ENCODE data around the gene PTK7. TPM values are rescaled to one million over a fixed set of nuclear protein-coding genes. Genes with fewer than 3 reads are reported as not detected.

The PTK7 gene
- total RNA-seq, 6 donors from 2014 or later = 68.6 to 180 (median 89.4) TPM

- ATAC-seq (ENCODE audit: low FRiP score in 2 of 2) (no peak), DNase-seq (peak in 1 of 2 donors; percentile 1)
- Histone ChIP-seq H3K27ac (no peak overlapping the region), H3K9me3 (no peaks in the 10 kb centered on the region), H3K36me3 (peaks cover 7 to 65% (median 40%) of the 10 kb centered on the region in 4 donors), H3K4me1 (peaks cover 8 to 13% (median 11%) of the 10 kb centered on the region in 4 donors), H3K27me3 (no peaks in the 10 kb centered on the region), H3K4me3 (no peak overlapping the region)
- TF ChIP-seq POLR2AphosphoS5 (IDR thresholded peaks at IDR 0.05) = no peak
- no peak for TF ChIP-seq POLR2A (IDR thresholded peaks at IDR 0.05)
- TF ChIP-seq EP300 (IDR thresholded peaks at IDR 0.05) = no peak
- no peak for TF ChIP-seq CTCF (IDR thresholded peaks at IDR 0.05)
- WGBS, 2 donors = 94 to 100% methylated on average over 6 to 7 of the region's 7 CpGs
These were observed 111.7 kb downstream of the PTK7 start for GRCh38 chr6:43187821-43188220.

- H3K9me3 ChIP-seq = no peaks in the 10 kb centered on the region
- H3K4me3 ChIP-seq = no peak overlapping the region
- peaks cover 7 to 71% (median 45%) of the 10 kb centered on the region in 4 donors for H3K36me3 ChIP-seq
- H3K27me3 ChIP-seq = no peaks in the 10 kb centered on the region
- peak in 1 of 2 donors; percentile 0 for DNase-seq
- H3K27ac ChIP-seq = no peak overlapping the region
- 94 to 96% methylated on average over 8 to 10 of the region's 10 CpGs for WGBS, 2 donors
- ATAC-seq (ENCODE audit: low FRiP score in 2 of 2) = no peak
- TF ChIP-seq POLR2A (IDR thresholded peaks at IDR 0.05) = no peak
- no peak for TF ChIP-seq CTCF (IDR thresholded peaks at IDR 0.05)
- TF ChIP-seq EP300 (IDR thresholded peaks at IDR 0.05) = no peak
- no peak for TF ChIP-seq POLR2AphosphoS5 (IDR thresholded peaks at IDR 0.05)
- peaks cover 2 to 7% (median 5%) of the 10 kb centered on the region in 4 donors for H3K4me1 ChIP-seq
These were observed 112.3 kb downstream of the PTK7 start for GRCh38 chr6:43188426-43188825.

GRCh38 chr6:43189776-43190304, 113.7 kb downstream of the PTK7 start:
- ATAC-seq (ENCODE audit: low FRiP score in 2 of 2) (no peak), DNase-seq (no peak)
- no peaks in the 10 kb centered on the region for H3K27me3 ChIP-seq
- H3K4me1 ChIP-seq = no peaks in the 10 kb centered on the region
- TF ChIP-seq POLR2A (IDR thresholded peaks at IDR 0.05) (no peak), CTCF (IDR thresholded peaks at IDR 0.05) (no peak), EP300 (IDR thresholded peaks at IDR 0.05) (no peak), POLR2AphosphoS5 (IDR thresholded peaks at IDR 0.05) (no peak)
- peaks cover 7 to 80% (median 59%) of the 10 kb centered on the region in 4 donors for H3K36me3 ChIP-seq
- H3K4me3 ChIP-seq = no peak overlapping the region
- no peaks in the 10 kb centered on the region for H3K9me3 ChIP-seq
- no peak overlapping the region for H3K27ac ChIP-seq
- WGBS, 2 donors = 86 to 89% methylated on average over 6 of the region's 6 CpGs

GRCh38 chr6:43192911-43193310, 116.8 kb downstream of the PTK7 start:
- 94% methylated on average over 9 of the region's 9 CpGs for WGBS, 2 donors
- Histone ChIP-seq H3K27ac (no peak overlapping the region), H3K9me3 (no peaks in the 10 kb centered on the region), H3K27me3 (no peaks in the 10 kb centered on the region), H3K4me1 (no peaks in the 10 kb centered on the region), H3K36me3 (peaks cover 7 to 83% (median 63%) of the 10 kb centered on the region in 4 donors), H3K4me3 (no peak overlapping the region)
- ATAC-seq (ENCODE audit: low FRiP score in 2 of 2) (no peak), DNase-seq (peak in 1 of 2 donors; percentile 6)
- no peak for TF ChIP-seq POLR2A (IDR thresholded peaks at IDR 0.05)
- TF ChIP-seq POLR2AphosphoS5 (IDR thresholded peaks at IDR 0.05) = no peak
- TF ChIP-seq EP300 (IDR thresholded peaks at IDR 0.05) = no peak
- TF ChIP-seq CTCF (IDR thresholded peaks at IDR 0.05) = no peak

- DNase-seq = peak in 1 of 2 donors; percentile 2
- TF ChIP-seq POLR2AphosphoS5 (IDR thresholded peaks at IDR 0.05) = no peak
- TF ChIP-seq POLR2A (IDR thresholded peaks at IDR 0.05) = no peak
- TF ChIP-seq CTCF (IDR thresholded peaks at IDR 0.05) = no peak
- TF ChIP-seq EP300 (IDR thresholded peaks at IDR 0.05) = no peak
- Histone ChIP-seq H3K9me3 (no peaks in the 10 kb centered on the region), H3K36me3 (peaks cover 2 to 83% (median 62%) of the 10 kb centered on the region in 4 donors), H3K4me3 (no peak overlapping the region), H3K4me1 (no peaks in the 10 kb centered on the region), H3K27me3 (no peaks in the 10 kb centered on the region), H3K27ac (no peak overlapping the region)
- 90 to 98% methylated on average over 5 of the region's 5 CpGs for whole genome bisulfite sequencing, 2 donors
- ATAC-seq (ENCODE audit: low FRiP score in 2 of 2) = no peak
These were observed 117.8 kb downstream of the PTK7 start for GRCh38 chr6:43193929-43194328.
